Stimulated activated CD8-positive, alpha-beta memory T cell treated with anti-CD3 and anti-CD28 coated beads, Interleukin-12 subunit alpha, Interleukin-12 subunit beta, amount 100 ng/mL, for 24 hours (primary cell): ENCODE measurements around the gene EPB41L4B.

ENCODE experiments used
- DNase-seq: peaks from one replicate; pipeline ENCODE4 v3.0.0-alpha.2; 2020; ENCODE audit errors: extremely low read depth

The EPB41L4B gene

GRCh38 chr9:109320331-109320741 lies 523 bp downstream of the EPB41L4B start:
- DNase-seq: no peak

- DNase-seq: no peak
These were observed 1.1 kb downstream of the EPB41L4B start for GRCh38 chr9:109319626-109320241.

- no peak for DNase-seq
These were observed 1.7 kb downstream of the EPB41L4B start for GRCh38 chr9:109319017-109319625.

GRCh38 chr9:109317979-109318741 lies 2.7 kb downstream of the EPB41L4B start:
- no peak for DNase-seq

GRCh38 chr9:109317311-109317978 lies 3.4 kb downstream of the EPB41L4B start:
- DNase-seq: no peak

- no peak for DNase-seq
These were observed 4.6 kb downstream of the EPB41L4B start for GRCh38 chr9:109316207-109316640.

GRCh38 chr9:109315480-109316206 lies 5.2 kb downstream of the EPB41L4B start:
- DNase-seq: no peak

- no peak for DNase-seq
These were observed 6.8 kb downstream of the EPB41L4B start for GRCh38 chr9:109314011-109314531.

GRCh38 chr9:109313351-109313750 lies 7.5 kb downstream of the EPB41L4B start:
- no peak for DNase-seq

GRCh38 chr9:109312783-109313182 lies 8.1 kb downstream of the EPB41L4B start:
- no peak for DNase-seq

- no peak for DNase-seq
These were observed 9.1 kb downstream of the EPB41L4B start for GRCh38 chr9:109311731-109312130.

- no peak for DNase-seq
These were observed 9.6 kb downstream of the EPB41L4B start for GRCh38 chr9:109311286-109311685.

GRCh38 chr9:109310486-109310901 lies 10.4 kb downstream of the EPB41L4B start:
- no peak for DNase-seq

GRCh38 chr9:109309282-109309681 lies 11.6 kb downstream of the EPB41L4B start:
- DNase-seq: no peak

- no peak for DNase-seq
These were observed 13.2 kb downstream of the EPB41L4B start for GRCh38 chr9:109307380-109308240.

GRCh38 chr9:109305801-109306200 lies 15.1 kb downstream of the EPB41L4B start:
- DNase-seq: no peak

- no peak for DNase-seq
These were observed 16.5 kb downstream of the EPB41L4B start for GRCh38 chr9:109304347-109304746.

- no peak for DNase-seq
These were observed 17.0 kb downstream of the EPB41L4B start for GRCh38 chr9:109303900-109304299.

- DNase-seq: no peak
These were observed 18.3 kb downstream of the EPB41L4B start for GRCh38 chr9:109302606-109303005.

- no peak for DNase-seq
These were observed 19.8 kb downstream of the EPB41L4B start for GRCh38 chr9:109301012-109301411.
